Loucy (cell line): ENCODE data around the gene SLC22A23.

Experiments used
- H2AFZ ChIP-seq: fragments of 200-600 bp; sonication (generic); 2 replicates; pipeline ENCODE4 v1.6.0; 2016; ENCODE audit warnings: antibody characterized with exemption, mild to moderate bottlenecking, low read length, moderate library complexity
- H3F3A ChIP-seq: fragments of 200-600 bp; 2 replicates; pipeline ENCODE4 v1.6.0; 2016; ENCODE audit warnings: antibody characterized with exemption, low read depth, mild to moderate bottlenecking
- H3K27me3 ChIP-seq: fragments of 200-600 bp; sonication (generic); 2 replicates; pipeline ENCODE4 v1.6.1; 2014; ENCODE audit warnings: low read length, mild to moderate bottlenecking; ENCODE audit not compliant: insufficient read depth, poor library complexity, severe bottlenecking
- H3K36me3 ChIP-seq: fragments of 200-600 bp; sonication (generic); 2 replicates; pipeline ENCODE4 v1.6.1; 2016; ENCODE audit warnings: low read length; ENCODE audit not compliant: insufficient read depth
- H3K4me1 ChIP-seq: fragments of 200-600 bp; sonication (generic); 2 replicates; pipeline ENCODE4 v1.5.1; 2014; ENCODE audit warnings: low read length, mild to moderate bottlenecking; ENCODE audit not compliant: insufficient read depth, poor library complexity, severe bottlenecking
- H3K4me2 ChIP-seq: fragments of 200-600 bp; sonication (generic); 2 replicates; pipeline ENCODE4 v1.6.0; 2014; ENCODE audit warnings: antibody characterized with exemption, low read length, low read depth, mild to moderate bottlenecking; ENCODE audit not compliant: poor library complexity, severe bottlenecking
- H3K4me3 ChIP-seq: fragments of 200-600 bp; sonication (generic); 2 replicates; pipeline ENCODE4 v1.5.1; 2014; ENCODE audit warnings: low read length, mild to moderate bottlenecking, mixed read lengths; ENCODE audit not compliant: poor library complexity, severe bottlenecking
- H3K79me2 ChIP-seq: fragments of 200-600 bp; sonication (generic); 2 replicates; pipeline ENCODE4 v1.6.1; 2014; ENCODE audit warnings: low read length; ENCODE audit not compliant: insufficient read depth
- H3K9ac ChIP-seq: fragments of 200-600 bp; sonication (generic); 2 replicates; pipeline ENCODE4 v1.6.0; 2014; ENCODE audit warnings: mild to moderate bottlenecking, low read depth, low read length, moderate library complexity; ENCODE audit not compliant: poor library complexity, severe bottlenecking
- H3K9me2 ChIP-seq: fragments of 200-600 bp; sonication (generic); replicated peaks from 2 replicates; pipeline ENCODE4 v1.6.1; 2016; ENCODE audit warnings: low read depth, low read length, mixed read lengths
- H3K9me3 ChIP-seq: fragments of 200-600 bp; sonication (generic); 2 replicates; pipeline ENCODE4 v1.6.1; 2014; ENCODE audit warnings: mild to moderate bottlenecking, antibody characterized with exemption, low read length, low read depth; ENCODE audit not compliant: insufficient read depth
- H4K20me1 ChIP-seq: fragments of 200-600 bp; sonication (generic); 2 replicates; pipeline ENCODE4 v1.6.0; 2014; ENCODE audit warnings: antibody characterized with exemption, low read length, mild to moderate bottlenecking; ENCODE audit not compliant: insufficient read depth, poor library complexity, severe bottlenecking
- EZH2phosphoT487 ChIP-seq: fragments of 200-600 bp; IDR thresholded peaks from 2 replicates; pipeline ENCODE4 v1.6.1; 2018; ENCODE audit warnings: antibody characterized with exemption, mild to moderate bottlenecking, moderate library complexity, borderline replicate concordance
- TF ChIP-seq, protein P1 (sequence below): fragments of 200-600 bp; sonication (generic); conservative IDR thresholded peaks from 2 replicates; pipeline ENCODE4 v1.5.1; 2014; ENCODE audit warnings: mild to moderate bottlenecking, antibody characterized with exemption, low read length

SLC22A23 gene

DNA sequence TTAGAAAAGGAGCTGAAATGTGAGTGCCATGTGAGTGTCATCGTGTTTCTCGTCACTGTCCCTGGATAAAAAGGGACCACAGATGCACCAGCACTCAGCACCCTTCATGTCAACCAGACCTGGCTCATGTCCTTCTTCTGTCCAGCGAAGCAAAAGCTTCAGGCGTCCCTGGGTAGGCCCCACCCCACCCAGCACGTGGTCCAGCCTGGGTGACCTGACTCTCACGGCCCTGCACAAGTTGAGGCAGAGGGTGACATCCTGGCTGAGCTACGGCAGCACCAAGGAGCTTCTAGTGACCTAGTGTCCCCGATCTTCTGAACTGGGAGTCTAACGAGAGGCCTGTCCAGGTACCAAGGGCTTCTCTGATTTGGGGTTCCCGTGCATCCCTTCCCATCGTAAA, 160.3 kb downstream of the SLC22A23 start:
- Histone ChIP-seq H3F3A (no peaks in the 10 kb centered on the region), H3K79me2 (no peaks in the 10 kb centered on the region), H3K9me2 (no peaks in the 10 kb centered on the region), H3K4me3 (no peak overlapping the region), H3K9me3 (no peaks in the 10 kb centered on the region), H4K20me1 (no peaks in the 10 kb centered on the region), H3K4me2 (no peak overlapping the region), H3K36me3 (no peaks in the 10 kb centered on the region), H3K9ac (no peak overlapping the region), H3K27me3 (no peaks in the 10 kb centered on the region), H3K4me1 (no peaks in the 10 kb centered on the region), H2AFZ (no peak overlapping the region)
- no peak for TF ChIP-seq EZH2phosphoT487
- TF ChIP-seq, protein P1, sequence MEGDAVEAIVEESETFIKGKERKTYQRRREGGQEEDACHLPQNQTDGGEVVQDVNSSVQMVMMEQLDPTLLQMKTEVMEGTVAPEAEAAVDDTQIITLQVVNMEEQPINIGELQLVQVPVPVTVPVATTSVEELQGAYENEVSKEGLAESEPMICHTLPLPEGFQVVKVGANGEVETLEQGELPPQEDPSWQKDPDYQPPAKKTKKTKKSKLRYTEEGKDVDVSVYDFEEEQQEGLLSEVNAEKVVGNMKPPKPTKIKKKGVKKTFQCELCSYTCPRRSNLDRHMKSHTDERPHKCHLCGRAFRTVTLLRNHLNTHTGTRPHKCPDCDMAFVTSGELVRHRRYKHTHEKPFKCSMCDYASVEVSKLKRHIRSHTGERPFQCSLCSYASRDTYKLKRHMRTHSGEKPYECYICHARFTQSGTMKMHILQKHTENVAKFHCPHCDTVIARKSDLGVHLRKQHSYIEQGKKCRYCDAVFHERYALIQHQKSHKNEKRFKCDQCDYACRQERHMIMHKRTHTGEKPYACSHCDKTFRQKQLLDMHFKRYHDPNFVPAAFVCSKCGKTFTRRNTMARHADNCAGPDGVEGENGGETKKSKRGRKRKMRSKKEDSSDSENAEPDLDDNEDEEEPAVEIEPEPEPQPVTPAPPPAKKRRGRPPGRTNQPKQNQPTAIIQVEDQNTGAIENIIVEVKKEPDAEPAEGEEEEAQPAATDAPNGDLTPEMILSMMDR, result no peak

DNA sequence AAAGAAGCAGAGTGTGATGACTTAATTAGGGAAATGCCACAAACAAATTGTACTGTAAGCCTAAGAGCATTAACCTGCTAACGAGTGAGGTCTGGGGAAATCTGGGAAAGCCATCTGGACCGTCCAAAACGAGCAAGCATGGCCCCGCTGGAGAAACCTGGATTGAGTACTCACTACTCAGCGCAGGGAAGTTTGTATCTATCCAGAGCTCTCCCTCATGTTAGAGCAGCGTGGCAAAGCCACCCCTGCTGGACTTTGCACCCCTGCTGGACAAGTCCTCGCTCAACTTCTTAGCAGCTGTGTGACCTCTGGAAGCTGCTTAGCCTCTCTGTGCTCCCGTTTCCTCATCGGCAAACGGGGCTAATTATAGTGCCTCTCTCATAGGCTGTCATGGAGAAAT, 160.8 kb downstream of the SLC22A23 start:
- no peaks in the 10 kb centered on the region for H3K79me2 ChIP-seq
- no peaks in the 10 kb centered on the region for H3K27me3 ChIP-seq
- no peak overlapping the region for H2AFZ ChIP-seq
- TF ChIP-seq, protein P1, result no peak
- no peak for TF ChIP-seq EZH2phosphoT487
- H3F3A ChIP-seq, result no peaks in the 10 kb centered on the region
- no peaks in the 10 kb centered on the region for H3K9me3 ChIP-seq
- no peaks in the 10 kb centered on the region for H3K36me3 ChIP-seq
- no peaks in the 10 kb centered on the region for H3K9me2 ChIP-seq
- H3K9ac ChIP-seq, result no peak overlapping the region
- no peaks in the 10 kb centered on the region for H3K4me1 ChIP-seq
- H3K4me2 ChIP-seq, result no peak overlapping the region
- no peak overlapping the region for H3K4me3 ChIP-seq
- no peaks in the 10 kb centered on the region for H4K20me1 ChIP-seq

DNA sequence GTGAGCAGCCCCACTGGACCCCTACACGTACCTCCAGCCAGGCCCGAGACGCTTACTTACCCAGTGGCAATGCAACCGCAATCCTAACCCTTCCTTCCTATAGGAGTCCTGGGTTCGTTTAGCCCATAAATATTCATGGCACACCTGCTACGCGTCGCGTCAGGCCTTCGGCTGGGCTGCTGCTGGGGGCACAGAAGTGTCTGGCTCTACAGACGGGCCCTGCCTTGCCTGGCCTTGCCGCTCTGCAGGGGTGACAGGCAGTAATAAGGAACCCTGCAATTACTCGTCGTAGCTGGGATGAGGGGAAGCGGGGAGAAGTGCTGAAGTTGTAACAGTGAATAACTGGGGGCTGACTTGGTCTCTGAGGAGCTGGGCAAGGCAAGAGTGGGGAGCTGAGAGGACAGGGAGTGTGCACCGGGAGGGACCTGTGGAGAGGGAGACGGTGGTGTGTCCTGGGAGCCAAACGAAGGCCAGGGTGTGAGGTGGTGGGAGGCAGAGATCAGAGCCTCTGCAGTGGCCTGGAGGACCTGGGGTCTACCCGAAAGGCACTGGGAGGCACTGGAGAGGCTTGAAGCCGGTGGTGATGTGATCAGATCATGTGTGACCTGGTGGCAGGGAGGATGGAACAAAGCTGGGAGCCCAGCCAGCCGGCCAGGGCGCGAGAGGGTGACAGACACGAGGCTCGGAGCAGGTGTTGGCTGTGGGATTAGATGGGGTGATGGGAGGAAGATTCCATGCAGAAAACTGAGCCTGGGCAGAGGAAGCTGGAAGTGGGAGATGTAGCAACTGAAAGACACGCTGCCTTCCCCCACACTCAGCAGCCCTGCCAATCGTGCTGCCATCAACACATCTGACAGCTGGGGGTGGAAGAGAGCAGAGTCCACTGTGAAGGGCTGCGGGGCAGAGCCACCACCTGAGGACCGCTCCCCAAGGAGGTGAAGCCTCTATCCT, 161.7 kb downstream of the SLC22A23 start:
- Histone ChIP-seq H3K9me3 (no peaks in the 10 kb centered on the region), H3K27me3 (no peaks in the 10 kb centered on the region), H3K9me2 (no peaks in the 10 kb centered on the region), H3K4me1 (no peaks in the 10 kb centered on the region), H2AFZ (no peak overlapping the region), H3F3A (no peaks in the 10 kb centered on the region), H3K4me3 (no peak overlapping the region), H3K9ac (no peak overlapping the region), H3K79me2 (no peaks in the 10 kb centered on the region), H3K4me2 (no peak overlapping the region), H3K36me3 (no peaks in the 10 kb centered on the region), H4K20me1 (no peaks in the 10 kb centered on the region)
- TF ChIP-seq EZH2phosphoT487, result no peak
- TF ChIP-seq, protein P1, result peak; percentile 44
